ENCODE results near the gene SERPINA10. TPM values are rescaled to one million over a fixed set of nuclear protein-coding genes. Genes with fewer than 3 reads are reported as not detected.

The SERPINA10 gene
- total and polyA plus RNA-seq, 10 of the 15 experiments (the other 5 are each of a cell fraction or from before 2014, with no cell fraction given): not detected

Other genes starting within 250 kb of the SERPINA10 start
Only the 7 nearest of the 11 such genes appear.
- gene IFI27, start 182.5 kb downstream of the SERPINA10 start, total RNA-seq (2014; rRNA removed): 1.6 TPM in 2 replicates
- gene IFI27, start 182.5 kb downstream of the SERPINA10 start, total RNA-seq (2014; rRNA removed; fragmentation: Illumina TruSeq; extraction: Trizol): 0.97 and 1.4 TPM in 2 replicates
- 2.0 and 2.9 TPM in 2 replicates for gene IFI27, start 182.5 kb downstream of the SERPINA10 start, total RNA-seq (2021)
- gene IFI27, start 182.5 kb downstream of the SERPINA10 start, polyA plus RNA-seq (2011; rRNA removed): 31.3 and 45.5 TPM in 2 replicates
- 1.1 and 1.5 TPM in 2 replicates for gene IFI27, start 182.5 kb downstream of the SERPINA10 start, polyA plus RNA-seq (2014; fragmentation: Illumina TruSeq; extraction: Trizol)
- gene IFI27, start 182.5 kb downstream of the SERPINA10 start, polyA plus RNA-seq (2014; fragmentation: Nextera tagmentation; extraction: Ambion mirVana): 1 to 10 TPM; 3.7 to 4.7 TPM
- 1.3 TPM in 2 replicates for gene IFI27, start 182.5 kb downstream of the SERPINA10 start, polyA plus RNA-seq (2014; rRNA removed)
- gene IFI27, start 182.5 kb downstream of the SERPINA10 start, polyA plus RNA-seq (2016; fragmentation: Nextera tagmentation; extraction: Ambion mirVana): 1 to 10 TPM; 3.8 to 5.2 TPM
- 109 and 134 TPM in 2 replicates for gene IFI27L2, start 163.7 kb downstream of the SERPINA10 start, total RNA-seq (2014; rRNA removed)
- 46.9 and 54.2 TPM in 2 replicates for gene IFI27L2, start 163.7 kb downstream of the SERPINA10 start, total RNA-seq (2014; rRNA removed; fragmentation: Illumina TruSeq; extraction: Trizol)
- gene IFI27L2, start 163.7 kb downstream of the SERPINA10 start, total RNA-seq (2021): 59.5 and 66.9 TPM in 2 replicates
- gene IFI27L2, start 163.7 kb downstream of the SERPINA10 start, polyA plus RNA-seq (2011; rRNA removed): 21.0 and 41.9 TPM in 2 replicates
- 8.9 and 31.9 TPM in 2 replicates for gene IFI27L2, start 163.7 kb downstream of the SERPINA10 start, polyA plus RNA-seq (2014; fragmentation: Illumina TruSeq; extraction: Trizol)
- gene IFI27L2, start 163.7 kb downstream of the SERPINA10 start, polyA plus RNA-seq (2014; fragmentation: Nextera tagmentation; extraction: Ambion mirVana): 10 to 100 TPM; 26.6 to 61.2 TPM
- gene IFI27L2, start 163.7 kb downstream of the SERPINA10 start, polyA plus RNA-seq (2014; rRNA removed): 121 and 126 TPM in 2 replicates
- 10 to 100 TPM; 80.4 to 81.8 TPM for gene IFI27L2, start 163.7 kb downstream of the SERPINA10 start, polyA plus RNA-seq (2016; fragmentation: Nextera tagmentation; extraction: Ambion mirVana)
- 0.06 and 0.22 TPM in 2 replicates for gene PPP4R4, start 118.9 kb downstream of the SERPINA10 start, total RNA-seq (2014; rRNA removed)
- gene PPP4R4, start 118.9 kb downstream of the SERPINA10 start, total RNA-seq (2014; rRNA removed; fragmentation: Illumina TruSeq; extraction: Trizol): 0.13 and 0.28 TPM in 2 replicates
- gene PPP4R4, start 118.9 kb downstream of the SERPINA10 start, total RNA-seq (2021): 0.13 TPM in 1 of 2 replicates, not detected in the other
- 0.10 and 0.13 TPM in 2 replicates for gene PPP4R4, start 118.9 kb downstream of the SERPINA10 start, polyA plus RNA-seq (2011; rRNA removed)
- gene PPP4R4, start 118.9 kb downstream of the SERPINA10 start, polyA plus RNA-seq (2014; fragmentation: Illumina TruSeq; extraction: Trizol): 0.01 TPM in 1 of 2 replicates, not detected in the other
- under 1 TPM in 1 of 2 experiments, not detected in 1; 0.02 TPM for gene PPP4R4, start 118.9 kb downstream of the SERPINA10 start, polyA plus RNA-seq (2014; fragmentation: Nextera tagmentation; extraction: Ambion mirVana)
- gene PPP4R4, start 118.9 kb downstream of the SERPINA10 start, polyA plus RNA-seq (2014; rRNA removed): not detected in 2 replicates
- not detected for gene PPP4R4, start 118.9 kb downstream of the SERPINA10 start, polyA plus RNA-seq (2016; fragmentation: Nextera tagmentation; extraction: Ambion mirVana)
- 0.23 TPM in 1 of 2 replicates, not detected in the other for gene SERPINA6, start 30.1 kb upstream of the SERPINA10 start, total RNA-seq (2014; rRNA removed)
- not detected in 2 replicates for gene SERPINA6, start 30.1 kb upstream of the SERPINA10 start, total RNA-seq (2014; rRNA removed; fragmentation: Illumina TruSeq; extraction: Trizol)
- gene SERPINA6, start 30.1 kb upstream of the SERPINA10 start, total RNA-seq (2021): 0.24 TPM in 1 of 2 replicates, not detected in the other
- gene SERPINA6, start 30.1 kb upstream of the SERPINA10 start, polyA plus RNA-seq (2011; rRNA removed): 0.27 TPM in 1 of 2 replicates, not detected in the other
- not detected in 2 replicates for gene SERPINA6, start 30.1 kb upstream of the SERPINA10 start, polyA plus RNA-seq (2014; fragmentation: Illumina TruSeq; extraction: Trizol)
- gene SERPINA6, start 30.1 kb upstream of the SERPINA10 start, polyA plus RNA-seq (2014; fragmentation: Nextera tagmentation; extraction: Ambion mirVana): not detected
- not detected in 2 replicates for gene SERPINA6, start 30.1 kb upstream of the SERPINA10 start, polyA plus RNA-seq (2014; rRNA removed)
- under 1 TPM in 1 of 2 experiments, not detected in 1; 0.11 TPM for gene SERPINA6, start 30.1 kb upstream of the SERPINA10 start, polyA plus RNA-seq (2016; fragmentation: Nextera tagmentation; extraction: Ambion mirVana)
- gene SERPINA2, start 73.4 kb upstream of the SERPINA10 start, total RNA-seq (2014; rRNA removed): not detected in 2 replicates
- not detected in 2 replicates for gene SERPINA2, start 73.4 kb upstream of the SERPINA10 start, total RNA-seq (2014; rRNA removed; fragmentation: Illumina TruSeq; extraction: Trizol)
- not detected in 2 replicates for gene SERPINA2, start 73.4 kb upstream of the SERPINA10 start, total RNA-seq (2021)
- gene SERPINA2, start 73.4 kb upstream of the SERPINA10 start, polyA plus RNA-seq (2011; rRNA removed): not detected in 2 replicates
- gene SERPINA2, start 73.4 kb upstream of the SERPINA10 start, polyA plus RNA-seq (2014; fragmentation: Illumina TruSeq; extraction: Trizol): not detected in 2 replicates
- gene SERPINA2, start 73.4 kb upstream of the SERPINA10 start, polyA plus RNA-seq (2014; fragmentation: Nextera tagmentation; extraction: Ambion mirVana): not detected
- not detected in 2 replicates for gene SERPINA2, start 73.4 kb upstream of the SERPINA10 start, polyA plus RNA-seq (2014; rRNA removed)
- not detected for gene SERPINA2, start 73.4 kb upstream of the SERPINA10 start, polyA plus RNA-seq (2016; fragmentation: Nextera tagmentation; extraction: Ambion mirVana)
- gene SERPINA1, start 95.3 kb upstream of the SERPINA10 start, total RNA-seq (2014; rRNA removed): 0.40 and 0.87 TPM in 2 replicates
- 0.45 and 0.60 TPM in 2 replicates for gene SERPINA1, start 95.3 kb upstream of the SERPINA10 start, total RNA-seq (2014; rRNA removed; fragmentation: Illumina TruSeq; extraction: Trizol)
- 5.1 and 6.6 TPM in 2 replicates for gene SERPINA1, start 95.3 kb upstream of the SERPINA10 start, total RNA-seq (2021)
- 3.1 and 3.5 TPM in 2 replicates for gene SERPINA1, start 95.3 kb upstream of the SERPINA10 start, polyA plus RNA-seq (2011; rRNA removed)
- gene SERPINA1, start 95.3 kb upstream of the SERPINA10 start, polyA plus RNA-seq (2014; fragmentation: Illumina TruSeq; extraction: Trizol): 0.36 and 0.90 TPM in 2 replicates
- gene SERPINA1, start 95.3 kb upstream of the SERPINA10 start, polyA plus RNA-seq (2014; fragmentation: Nextera tagmentation; extraction: Ambion mirVana): under 1 TPM; 0.29 to 0.62 TPM
- gene SERPINA1, start 95.3 kb upstream of the SERPINA10 start, polyA plus RNA-seq (2014; rRNA removed): 0.33 and 1.0 TPM in 2 replicates
- under 1 TPM; 0.16 to 0.17 TPM for gene SERPINA1, start 95.3 kb upstream of the SERPINA10 start, polyA plus RNA-seq (2016; fragmentation: Nextera tagmentation; extraction: Ambion mirVana)
- gene SERPINA11, start 159.5 kb upstream of the SERPINA10 start, total RNA-seq (2014; rRNA removed): not detected in 2 replicates
- gene SERPINA11, start 159.5 kb upstream of the SERPINA10 start, total RNA-seq (2014; rRNA removed; fragmentation: Illumina TruSeq; extraction: Trizol): not detected in 2 replicates
- not detected in 2 replicates for gene SERPINA11, start 159.5 kb upstream of the SERPINA10 start, total RNA-seq (2021)
- not detected in 2 replicates for gene SERPINA11, start 159.5 kb upstream of the SERPINA10 start, polyA plus RNA-seq (2011; rRNA removed)
- gene SERPINA11, start 159.5 kb upstream of the SERPINA10 start, polyA plus RNA-seq (2014; fragmentation: Illumina TruSeq; extraction: Trizol): not detected in 2 replicates
- not detected for gene SERPINA11, start 159.5 kb upstream of the SERPINA10 start, polyA plus RNA-seq (2014; fragmentation: Nextera tagmentation; extraction: Ambion mirVana)
- not detected in 2 replicates for gene SERPINA11, start 159.5 kb upstream of the SERPINA10 start, polyA plus RNA-seq (2014; rRNA removed)
- gene SERPINA11, start 159.5 kb upstream of the SERPINA10 start, polyA plus RNA-seq (2016; fragmentation: Nextera tagmentation; extraction: Ambion mirVana): under 1 TPM in 1 of 2 experiments, not detected in 1; 0.11 TPM

Measured in GM12878 (cell line).